Activated naive CD4-positive, alpha-beta T cell treated with anti-CD3 and anti-CD28 coated beads, Interleukin-2, amount 50 U/mL, for 16 hours (primary cell): ENCODE data around the gene GFOD1.
A peak's percentile ranks its signal among the peaks of the same experiment; 100 is the strongest.

ENCODE experiments used
- DNase-seq: peaks from one replicate; pipeline ENCODE4 v3.0.0-alpha.2; 2020

The GFOD1 gene

GRCh38 chr6:13372076-13372475 is 115.3 kb downstream of the GFOD1 start:
- no peak for DNase-seq

- DNase-seq = no peak
Measured at GRCh38 chr6:13371421-13372072, 115.9 kb downstream of the GFOD1 start.

- DNase-seq = no peak
Measured at GRCh38 chr6:13370623-13371022, 116.8 kb downstream of the GFOD1 start.

GRCh38 chr6:13369591-13369990 is 117.8 kb downstream of the GFOD1 start:
- no peak for DNase-seq

GRCh38 chr6:13368731-13369115 is 118.7 kb downstream of the GFOD1 start:
- no peak for DNase-seq

GRCh38 chr6:13368079-13368730 is 119.2 kb downstream of the GFOD1 start:
- DNase-seq = no peak

GRCh38 chr6:13367396-13367795 is 120.0 kb downstream of the GFOD1 start:
- no peak for DNase-seq

GRCh38 chr6:13365320-13365719 is 122.1 kb downstream of the GFOD1 start:
- DNase-seq = no peak

- DNase-seq = no peak
Measured at GRCh38 chr6:13364842-13365241, 122.6 kb downstream of the GFOD1 start.

GRCh38 chr6:13362412-13362811 is 125.0 kb downstream of the GFOD1 start:
- DNase-seq = no peak

GRCh38 chr6:13360671-13361540 is 126.5 kb downstream of the GFOD1 start:
- DNase-seq = no peak

- no peak for DNase-seq
Measured at GRCh38 chr6:13359287-13359686, 128.1 kb downstream of the GFOD1 start.

GRCh38 chr6:13358511-13358910 is 128.9 kb downstream of the GFOD1 start:
- no peak for DNase-seq

- no peak for DNase-seq
Measured at GRCh38 chr6:13357551-13358075, 129.8 kb downstream of the GFOD1 start.

GRCh38 chr6:13355999-13356785 is 131.2 kb downstream of the GFOD1 start:
- peak; percentile 23 for DNase-seq

- DNase-seq = peak; percentile 27
Measured at GRCh38 chr6:13355043-13355945, 132.1 kb downstream of the GFOD1 start.

- no peak for DNase-seq
Measured at GRCh38 chr6:13354331-13355042, 132.9 kb downstream of the GFOD1 start.

GRCh38 chr6:13352165-13352564 is 135.2 kb downstream of the GFOD1 start:
- DNase-seq = no peak

GRCh38 chr6:13351271-13351670 is 136.1 kb downstream of the GFOD1 start:
- no peak for DNase-seq

- no peak for DNase-seq
Measured at GRCh38 chr6:13349811-13350506, 137.4 kb downstream of the GFOD1 start.
